SK-N-SH treated with all-trans-retinoic acid at 6 μM for 48 hours (cell line): ENCODE measurements around the gene MUC22.
"Not testable (repeated sequence)": the region's sequence is repeated elsewhere in the genome, so short reads cannot be mapped to it uniquely, and the experiment has no call there.

Experiments
- ATAC-seq: fragments of 200-7000 bp; cut with Tn5 transposase; 3 replicates; pipeline ENCODE4 v1.9.1; 2020; ENCODE audit warnings: mild to moderate bottlenecking, moderate library complexity
- BACH2 ChIP-seq: fragments of 250-450 bp; sonication (Bioruptor Pico); IDR thresholded peaks from 2 replicates; pipeline ENCODE4 v1.9.0; 2021; ENCODE audit warnings: mild to moderate bottlenecking, borderline replicate concordance
- CSDC2 ChIP-seq: fragments of 250-450 bp; sonication (Bioruptor Pico); IDR thresholded peaks from 2 replicates; pipeline ENCODE4 v1.5.0; 2020; ENCODE audit warnings: mild to moderate bottlenecking, moderate library complexity
- CSRNP3 ChIP-seq: fragments of 250-450 bp; sonication (Bioruptor Pico); IDR thresholded peaks from 2 replicates; pipeline ENCODE4 v1.5.1; 2021; ENCODE audit warnings: mild to moderate bottlenecking, moderate library complexity
- ESRRG ChIP-seq: fragments of 250-450 bp; sonication (Bioruptor Pico); IDR thresholded peaks from 2 replicates; pipeline ENCODE4 v1.6.1; 2021; ENCODE audit warnings: mild to moderate bottlenecking
- GLIS3 ChIP-seq: fragments of 250-450 bp; sonication (Bioruptor Pico); IDR thresholded peaks from 2 replicates; pipeline ENCODE4 v1.5.0; 2020; ENCODE audit warnings: mild to moderate bottlenecking, moderate library complexity
- ISL1 ChIP-seq: fragments of 250-450 bp; sonication (Bioruptor Pico); IDR thresholded peaks from 2 replicates; pipeline ENCODE4 v2.1.2; 2022; ENCODE audit warnings: mild to moderate bottlenecking, moderate library complexity
- OSR1 ChIP-seq: fragments of 250-450 bp; sonication (Bioruptor Pico); IDR thresholded peaks from 2 replicates; pipeline ENCODE4 v1.8.0; 2022; ENCODE audit warnings: moderate library complexity, mild to moderate bottlenecking, inconsistent platforms
- PATZ1 ChIP-seq: fragments of 250-450 bp; sonication (Bioruptor Pico); IDR thresholded peaks from 2 replicates; pipeline ENCODE4 v1.8.0; 2020; ENCODE audit warnings: mild to moderate bottlenecking, moderate library complexity, borderline replicate concordance
- POU6F1 ChIP-seq: fragments of 250-450 bp; sonication (Bioruptor Pico); IDR thresholded peaks from 2 replicates; pipeline ENCODE4 v1.8.0; 2021; ENCODE audit warnings: low read depth, mild to moderate bottlenecking, moderate library complexity, borderline replicate concordance
- PPARA ChIP-seq: fragments of 250-450 bp; sonication (Bioruptor Pico); IDR thresholded peaks from 2 replicates; pipeline ENCODE4 v1.5.0; 2020; ENCODE audit warnings: mild to moderate bottlenecking, borderline replicate concordance
- RARB ChIP-seq: fragments of 250-450 bp; sonication (Bioruptor Pico); IDR thresholded peaks from 2 replicates; pipeline ENCODE4 v1.8.0; 2021; ENCODE audit warnings: mild to moderate bottlenecking, moderate library complexity
- SNAI2 ChIP-seq: fragments of 250-450 bp; sonication (Bioruptor Pico); IDR thresholded peaks from 2 replicates; pipeline ENCODE4 v1.5.0; 2020; ENCODE audit warnings: mild to moderate bottlenecking, moderate library complexity
- TCF4 ChIP-seq: fragments of 250-450 bp; sonication (Bioruptor Pico); IDR thresholded peaks from 2 replicates; pipeline ENCODE4 v1.8.0; 2021; ENCODE audit warnings: mild to moderate bottlenecking, moderate library complexity, borderline replicate concordance
- TOX ChIP-seq: fragments of 250-450 bp; sonication (Bioruptor Pico); IDR thresholded peaks from 2 replicates; pipeline ENCODE4 v1.8.0; 2021; ENCODE audit warnings: mild to moderate bottlenecking, moderate library complexity, borderline replicate concordance
- ZC3H10 ChIP-seq: fragments of 250-450 bp; sonication (Bioruptor Pico); IDR thresholded peaks from 2 replicates; pipeline ENCODE4 v1.5.1; 2021; ENCODE audit warnings: mild to moderate bottlenecking, moderate library complexity
- ZFP3 ChIP-seq: fragments of 250-450 bp; sonication (Bioruptor Pico); IDR thresholded peaks from 2 replicates; pipeline ENCODE4 v1.5.0; 2020; ENCODE audit warnings: mild to moderate bottlenecking, moderate library complexity
- ZFP30 ChIP-seq: fragments of 450-650 bp; formaldehyde crosslinking; IDR thresholded peaks from 2 replicates; pipeline ENCODE4 v1.5.0; 2022; ENCODE audit warnings: mild to moderate bottlenecking, moderate library complexity
- ZNF565 ChIP-seq: fragments of 450-650 bp; formaldehyde crosslinking; conservative IDR thresholded peaks from 2 replicates; pipeline ENCODE4 v1.5.0; 2020; ENCODE audit warnings: low read depth, mild to moderate bottlenecking, moderate library complexity
- ZNF8 ChIP-seq: fragments of 450-650 bp; formaldehyde crosslinking; IDR thresholded peaks from 2 replicates; pipeline ENCODE4 v1.5.0; 2020; ENCODE audit warnings: mild to moderate bottlenecking, moderate library complexity

The MUC22 gene

GRCh38 chr6:31009731-31010130, 543 bp upstream of the MUC22 start:
- TF ChIP-seq PATZ1 (CRISPR knock-in tag), result no peak
- TF ChIP-seq ZNF8, result no peak
- TF ChIP-seq ZC3H10, result no peak
- TF ChIP-seq ZFP30 (CRISPR knock-in tag), result no peak
- TF ChIP-seq TOX (CRISPR knock-in tag), result no peak
- no peak for TF ChIP-seq ZNF565 (CRISPR knock-in tag)
- no peak for TF ChIP-seq RARB (CRISPR knock-in tag)
- TF ChIP-seq ZFP3 (CRISPR knock-in tag), result no peak
- TF ChIP-seq CSDC2 (CRISPR knock-in tag), result no peak
- ATAC-seq, result no peak

GRCh38 chr6:31011153-31011552, 879 bp downstream of the MUC22 start:
- ATAC-seq, result no peak
- TF ChIP-seq ZFP30 (CRISPR knock-in tag) (no peak), ZFP3 (CRISPR knock-in tag) (no peak), ESRRG (CRISPR knock-in tag) (no peak), PPARA (CRISPR knock-in tag) (no peak), TCF4 (CRISPR knock-in tag) (no peak), CSDC2 (CRISPR knock-in tag) (no peak), TOX (CRISPR knock-in tag) (no peak), CSRNP3 (CRISPR knock-in tag) (no peak), OSR1 (CRISPR knock-in tag) (no peak), BACH2 (CRISPR knock-in tag) (no peak), RARB (CRISPR knock-in tag) (no peak), ISL1 (CRISPR knock-in tag) (no peak), GLIS3 (CRISPR knock-in tag) (no peak), SNAI2 (CRISPR knock-in tag) (no peak), PATZ1 (CRISPR knock-in tag) (no peak)

GRCh38 chr6:31016659-31017299, 6.5 kb downstream of the MUC22 start:
- no peak for TF ChIP-seq OSR1 (CRISPR knock-in tag)
- TF ChIP-seq POU6F1, result no peak
- no peak for TF ChIP-seq ISL1 (CRISPR knock-in tag)
- no peak for ATAC-seq

- ATAC-seq, result not testable (repeated sequence)
These were observed 7.2 kb downstream of the MUC22 start for GRCh38 chr6:31017436-31017835.

- ATAC-seq, result peak; percentile 41; the same call in 2 of the 3 replicates
These were observed 9.8 kb downstream of the MUC22 start for GRCh38 chr6:31020057-31020456.

GRCh38 chr6:31020631-31021255, 10.5 kb downstream of the MUC22 start:
- peak; percentile 42 for ATAC-seq

More at GRCh38 chr6:31020057-31020456, 9.8 kb downstream of the MUC22 start:
- TF ChIP-seq ZFP3 (CRISPR knock-in tag), result no peak
- TF ChIP-seq TCF4 (CRISPR knock-in tag), result no peak
- TF ChIP-seq BACH2 (CRISPR knock-in tag), result no peak
- no peak for TF ChIP-seq CSDC2 (CRISPR knock-in tag)

- ATAC-seq, result not testable (repeated sequence)
These were observed 11.6 kb downstream of the MUC22 start for GRCh38 chr6:31021705-31022531.
